ENCODE measurements around the gene SETD6. TPM values are rescaled to one million over a fixed set of nuclear protein-coding genes. Genes with fewer than 3 reads are reported as not detected.

SETD6 gene
- polyA plus RNA-seq, 2 of the 4 experiments (the other 2 are of a cell fraction): 19.2 to 27.5 TPM

DNA sequence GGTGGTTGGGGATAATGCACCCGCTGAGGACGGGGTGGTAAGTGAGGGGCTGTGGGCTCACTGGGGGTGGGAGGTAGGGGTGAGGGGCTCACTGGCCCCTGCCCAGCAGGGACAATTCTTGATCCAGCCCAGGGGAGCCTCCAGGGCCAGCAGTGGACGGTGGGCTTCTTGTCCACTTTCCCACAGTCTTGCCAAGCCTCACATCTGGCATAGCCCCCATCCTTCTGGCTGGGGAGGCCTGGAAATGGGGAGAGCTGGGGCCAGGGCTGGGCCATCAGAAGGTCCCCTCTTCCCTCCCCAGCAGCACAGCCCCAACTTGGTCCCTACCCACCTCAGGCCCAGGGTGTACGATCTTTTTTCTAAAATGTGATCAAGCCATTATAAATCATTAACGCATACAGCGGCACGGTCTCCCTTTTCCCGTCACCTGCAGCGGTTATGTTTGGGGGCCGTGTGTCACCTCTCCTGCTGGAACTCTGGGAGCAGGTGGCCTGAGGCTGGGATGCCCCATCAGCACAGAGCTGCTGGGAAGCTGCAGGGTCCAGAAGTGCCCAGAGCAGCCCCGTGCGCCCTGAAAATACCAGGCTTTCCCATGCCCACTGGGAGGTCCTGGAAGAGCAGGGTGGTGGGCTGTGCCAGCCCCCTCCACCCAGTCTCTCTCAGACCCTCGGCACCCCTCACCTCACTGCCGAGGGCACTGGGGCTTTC is 7.2 kb upstream of the SETD6 start:
- Histone ChIP-seq H3K9me3 (no peaks in the 10 kb centered on the region), H3K27ac (no peak overlapping the region), H3K4me3 (no peak overlapping the region), H3K4me1 (no peaks in the 10 kb centered on the region), H3K4me2 (no peak overlapping the region)
- ChIA-PET POLR2A (no interaction called here), CTCF (interaction anchor here (1.2 to 8.1 kb wide), 5 partner anchors 11 to 171 kb away, joined by 3 to 110 read pairs (median 43); partner anchors contain the start of gene NDRG4)
- no peak for FAIRE-seq
- no peak for TF ChIP-seq HDAC2 (IDR thresholded peaks at IDR 0.05)
- no peak for TF ChIP-seq JUNB (IDR thresholded peaks at IDR 0.05)
- no peak for TF ChIP-seq RCOR1 (IDR thresholded peaks at IDR 0.05; ENCODE audit: low read depth, low read length)
- TF ChIP-seq, protein P1, sequence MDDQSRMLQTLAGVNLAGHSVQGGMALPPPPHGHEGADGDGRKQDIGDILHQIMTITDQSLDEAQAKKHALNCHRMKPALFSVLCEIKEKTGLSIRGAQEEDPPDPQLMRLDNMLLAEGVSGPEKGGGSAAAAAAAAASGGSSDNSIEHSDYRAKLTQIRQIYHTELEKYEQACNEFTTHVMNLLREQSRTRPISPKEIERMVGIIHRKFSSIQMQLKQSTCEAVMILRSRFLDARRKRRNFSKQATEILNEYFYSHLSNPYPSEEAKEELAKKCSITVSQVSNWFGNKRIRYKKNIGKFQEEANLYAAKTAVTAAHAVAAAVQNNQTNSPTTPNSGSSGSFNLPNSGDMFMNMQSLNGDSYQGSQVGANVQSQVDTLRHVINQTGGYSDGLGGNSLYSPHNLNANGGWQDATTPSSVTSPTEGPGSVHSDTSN (IDR thresholded peaks at IDR 0.05): no peak
- no peak for TF ChIP-seq GATA3 (IDR thresholded peaks at IDR 0.05; ENCODE audit: borderline replicate concordance)
- no peak for TF ChIP-seq POLR2AphosphoS2 (conservative IDR thresholded peaks at IDR 0.05; ENCODE audit: low read length)
- no peak for TF ChIP-seq TFCP2L1 (CRISPR knock-in tag; IDR thresholded peaks at IDR 0.05)
- TF ChIP-seq RAD21 (conservative IDR thresholded peaks at IDR 0.05 in 1 of 2, IDR thresholded peaks at IDR 0.05 in 1 of 2): no peak
- DNase-seq (ENCODE audit: low read depth in 1 of 2, low spot score in 1 of 2): no peak
- no peak for ATAC-seq
- WGBS (ENCODE audit: missing lambda C conversion rate): 83% methylated on average over 9 of the region's 14 CpGs

GRCh38 chr16:58508671-58509251 is 6.6 kb upstream of the SETD6 start:
- DNase-seq (ENCODE audit: low read depth in 1 of 2, low spot score in 1 of 2): no peak
- POLR2A ChIA-PET: no interaction called here
- Histone ChIP-seq H3K9me3 (no peaks in the 10 kb centered on the region), H3K4me2 (no peak overlapping the region), H3K27ac (no peak overlapping the region), H3K4me1 (no peaks in the 10 kb centered on the region), H3K4me3 (no peak overlapping the region)
- no peak for ATAC-seq
- CTCF ChIA-PET: interaction anchor here (1.2 to 8.1 kb wide), 5 partner anchors 12 to 172 kb away, joined by 3 to 110 read pairs (median 43); partner anchors contain the start of gene NDRG4
- 100% methylated on average over 2 of the region's 5 CpGs for WGBS (ENCODE audit: missing lambda C conversion rate)
- TF ChIP-seq NFE2L2 (conservative IDR thresholded peaks at IDR 0.05; ENCODE audit: low read length) (no peak), JUNB (IDR thresholded peaks at IDR 0.05) (no peak)
- FAIRE-seq: no peak

- no peak for DNase-seq (ENCODE audit: low read depth in 1 of 2, low spot score in 1 of 2)
- no peak overlapping the region for H3K4me3 ChIP-seq
- ChIA-PET CTCF (interaction anchor here (1.3 to 8.1 kb wide), 4 partner anchors 12 to 152 kb away, joined by 3 to 110 read pairs (median 57); partner anchors contain the start of gene NDRG4), POLR2A (interaction anchor here (0.6 kb wide), 1 partner anchor 152 kb away, joined by 4 read pairs; no protein-coding TSS in a partner anchor)
- H3K9me3 ChIP-seq: no peaks in the 10 kb centered on the region
- TF ChIP-seq RAD21 (conservative IDR thresholded peaks at IDR 0.05 in 1 of 2, IDR thresholded peaks at IDR 0.05 in 1 of 2) (no peak), ESRRA (IDR thresholded peaks at IDR 0.05; ENCODE audit: borderline replicate concordance, low read length) (no peak), HOXA7 (CRISPR knock-in tag; IDR thresholded peaks at IDR 0.05) (no peak), CBX2 (IDR thresholded peaks at IDR 0.05; ENCODE audit: borderline replicate concordance, low read depth) (no peak), FOSL2 (IDR thresholded peaks at IDR 0.05) (no peak), FOSL2 (CRISPR knock-in tag; IDR thresholded peaks at IDR 0.05) (no peak), RARB (CRISPR knock-in tag; IDR thresholded peaks at IDR 0.05) (no peak)
- TF ChIP-seq, protein P2, sequence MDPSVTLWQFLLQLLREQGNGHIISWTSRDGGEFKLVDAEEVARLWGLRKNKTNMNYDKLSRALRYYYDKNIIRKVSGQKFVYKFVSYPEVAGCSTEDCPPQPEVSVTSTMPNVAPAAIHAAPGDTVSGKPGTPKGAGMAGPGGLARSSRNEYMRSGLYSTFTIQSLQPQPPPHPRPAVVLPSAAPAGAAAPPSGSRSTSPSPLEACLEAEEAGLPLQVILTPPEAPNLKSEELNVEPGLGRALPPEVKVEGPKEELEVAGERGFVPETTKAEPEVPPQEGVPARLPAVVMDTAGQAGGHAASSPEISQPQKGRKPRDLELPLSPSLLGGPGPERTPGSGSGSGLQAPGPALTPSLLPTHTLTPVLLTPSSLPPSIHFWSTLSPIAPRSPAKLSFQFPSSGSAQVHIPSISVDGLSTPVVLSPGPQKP (IDR thresholded peaks at IDR 0.05; ENCODE audit: low read depth, low read length): no peak
- TF ChIP-seq, protein P3, sequence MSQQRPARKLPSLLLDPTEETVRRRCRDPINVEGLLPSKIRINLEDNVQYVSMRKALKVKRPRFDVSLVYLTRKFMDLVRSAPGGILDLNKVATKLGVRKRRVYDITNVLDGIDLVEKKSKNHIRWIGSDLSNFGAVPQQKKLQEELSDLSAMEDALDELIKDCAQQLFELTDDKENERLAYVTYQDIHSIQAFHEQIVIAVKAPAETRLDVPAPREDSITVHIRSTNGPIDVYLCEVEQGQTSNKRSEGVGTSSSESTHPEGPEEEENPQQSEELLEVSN (IDR thresholded peaks at IDR 0.05; ENCODE audit: borderline replicate concordance, low read depth): no peak
- TF ChIP-seq, protein P4, sequence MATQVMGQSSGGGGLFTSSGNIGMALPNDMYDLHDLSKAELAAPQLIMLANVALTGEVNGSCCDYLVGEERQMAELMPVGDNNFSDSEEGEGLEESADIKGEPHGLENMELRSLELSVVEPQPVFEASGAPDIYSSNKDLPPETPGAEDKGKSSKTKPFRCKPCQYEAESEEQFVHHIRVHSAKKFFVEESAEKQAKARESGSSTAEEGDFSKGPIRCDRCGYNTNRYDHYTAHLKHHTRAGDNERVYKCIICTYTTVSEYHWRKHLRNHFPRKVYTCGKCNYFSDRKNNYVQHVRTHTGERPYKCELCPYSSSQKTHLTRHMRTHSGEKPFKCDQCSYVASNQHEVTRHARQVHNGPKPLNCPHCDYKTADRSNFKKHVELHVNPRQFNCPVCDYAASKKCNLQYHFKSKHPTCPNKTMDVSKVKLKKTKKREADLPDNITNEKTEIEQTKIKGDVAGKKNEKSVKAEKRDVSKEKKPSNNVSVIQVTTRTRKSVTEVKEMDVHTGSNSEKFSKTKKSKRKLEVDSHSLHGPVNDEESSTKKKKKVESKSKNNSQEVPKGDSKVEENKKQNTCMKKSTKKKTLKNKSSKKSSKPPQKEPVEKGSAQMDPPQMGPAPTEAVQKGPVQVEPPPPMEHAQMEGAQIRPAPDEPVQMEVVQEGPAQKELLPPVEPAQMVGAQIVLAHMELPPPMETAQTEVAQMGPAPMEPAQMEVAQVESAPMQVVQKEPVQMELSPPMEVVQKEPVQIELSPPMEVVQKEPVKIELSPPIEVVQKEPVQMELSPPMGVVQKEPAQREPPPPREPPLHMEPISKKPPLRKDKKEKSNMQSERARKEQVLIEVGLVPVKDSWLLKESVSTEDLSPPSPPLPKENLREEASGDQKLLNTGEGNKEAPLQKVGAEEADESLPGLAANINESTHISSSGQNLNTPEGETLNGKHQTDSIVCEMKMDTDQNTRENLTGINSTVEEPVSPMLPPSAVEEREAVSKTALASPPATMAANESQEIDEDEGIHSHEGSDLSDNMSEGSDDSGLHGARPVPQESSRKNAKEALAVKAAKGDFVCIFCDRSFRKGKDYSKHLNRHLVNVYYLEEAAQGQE (IDR thresholded peaks at IDR 0.05): no peak
- no peak overlapping the region for H3K27ac ChIP-seq
- FAIRE-seq: no peak
- ATAC-seq: no peak
- WGBS (ENCODE audit: missing lambda C conversion rate): 94% methylated on average over 5 of the region's 9 CpGs
- 0 out of 3 replicates have a peak, but pooled peaks cover 7% of the 10 kb centered on the region for H3K4me1 ChIP-seq
- H3K4me2 ChIP-seq: no peak overlapping the region
Observed at GRCh38 chr16:58509256-58510096, 5.8 kb upstream of the SETD6 start.

Data from A549 (cell line).